ENCODE data around the gene FOXO1.

FOXO1 gene

GRCh38 chr13:40632915-40633314 is 33.5 kb downstream of the FOXO1 start:
- DNase-seq (ENCODE audit: low read depth, low spot score), result no peak
- CTCF ChIA-PET, result no interaction called here
- H3K4me3 ChIP-seq (ENCODE audit: low read depth, low read length), result no peak overlapping the region
- no peak for TF ChIP-seq CTCF (IDR thresholded peaks at IDR 0.05; ENCODE audit: insufficient read depth, low read length, missing control alignments)
- POLR2A ChIA-PET, result no interaction called here

- ChIA-PET POLR2A (no interaction called here), CTCF (no interaction called here)
- TF ChIP-seq CTCF (IDR thresholded peaks at IDR 0.05; ENCODE audit: insufficient read depth, low read length, missing control alignments), result no peak
- no peak for DNase-seq (ENCODE audit: low read depth, low spot score)
- H3K4me3 ChIP-seq (ENCODE audit: low read depth, low read length), result no peak overlapping the region
These were observed 34.8 kb downstream of the FOXO1 start for GRCh38 chr13:40631605-40632004.

- CTCF ChIA-PET, result no interaction called here
- no peak for TF ChIP-seq CTCF (IDR thresholded peaks at IDR 0.05; ENCODE audit: insufficient read depth, low read length, missing control alignments)
- no peak overlapping the region for H3K4me3 ChIP-seq (ENCODE audit: low read depth, low read length)
- DNase-seq (ENCODE audit: low read depth, low spot score), result no peak
- POLR2A ChIA-PET, result no interaction called here
These were observed 36.6 kb downstream of the FOXO1 start for GRCh38 chr13:40629678-40630384.

- no peak for TF ChIP-seq CTCF (IDR thresholded peaks at IDR 0.05; ENCODE audit: insufficient read depth, low read length, missing control alignments)
- POLR2A ChIA-PET, result no interaction called here
- H3K4me3 ChIP-seq (ENCODE audit: low read depth, low read length), result no peak overlapping the region
- no peak for DNase-seq (ENCODE audit: low read depth, low spot score)
- CTCF ChIA-PET, result no interaction called here
These were observed 39.5 kb downstream of the FOXO1 start for GRCh38 chr13:40626977-40627376.

GRCh38 chr13:40626561-40626960 is 39.9 kb downstream of the FOXO1 start:
- H3K4me3 ChIP-seq (ENCODE audit: low read depth, low read length), result no peak overlapping the region
- DNase-seq (ENCODE audit: low read depth, low spot score), result no peak
- no peak for TF ChIP-seq CTCF (IDR thresholded peaks at IDR 0.05; ENCODE audit: insufficient read depth, low read length, missing control alignments)
- ChIA-PET POLR2A (no interaction called here), CTCF (no interaction called here)

GRCh38 chr13:40624986-40625385 is 41.5 kb downstream of the FOXO1 start:
- no peak overlapping the region for H3K4me3 ChIP-seq (ENCODE audit: low read depth, low read length)
- ChIA-PET POLR2A (no interaction called here), CTCF (no interaction called here)
- no peak for DNase-seq (ENCODE audit: low read depth, low spot score)
- TF ChIP-seq CTCF (IDR thresholded peaks at IDR 0.05; ENCODE audit: insufficient read depth, low read length, missing control alignments), result no peak
